Measurements from ENCODE around the gene ZNF230.

Gene ZNF230

DNA sequence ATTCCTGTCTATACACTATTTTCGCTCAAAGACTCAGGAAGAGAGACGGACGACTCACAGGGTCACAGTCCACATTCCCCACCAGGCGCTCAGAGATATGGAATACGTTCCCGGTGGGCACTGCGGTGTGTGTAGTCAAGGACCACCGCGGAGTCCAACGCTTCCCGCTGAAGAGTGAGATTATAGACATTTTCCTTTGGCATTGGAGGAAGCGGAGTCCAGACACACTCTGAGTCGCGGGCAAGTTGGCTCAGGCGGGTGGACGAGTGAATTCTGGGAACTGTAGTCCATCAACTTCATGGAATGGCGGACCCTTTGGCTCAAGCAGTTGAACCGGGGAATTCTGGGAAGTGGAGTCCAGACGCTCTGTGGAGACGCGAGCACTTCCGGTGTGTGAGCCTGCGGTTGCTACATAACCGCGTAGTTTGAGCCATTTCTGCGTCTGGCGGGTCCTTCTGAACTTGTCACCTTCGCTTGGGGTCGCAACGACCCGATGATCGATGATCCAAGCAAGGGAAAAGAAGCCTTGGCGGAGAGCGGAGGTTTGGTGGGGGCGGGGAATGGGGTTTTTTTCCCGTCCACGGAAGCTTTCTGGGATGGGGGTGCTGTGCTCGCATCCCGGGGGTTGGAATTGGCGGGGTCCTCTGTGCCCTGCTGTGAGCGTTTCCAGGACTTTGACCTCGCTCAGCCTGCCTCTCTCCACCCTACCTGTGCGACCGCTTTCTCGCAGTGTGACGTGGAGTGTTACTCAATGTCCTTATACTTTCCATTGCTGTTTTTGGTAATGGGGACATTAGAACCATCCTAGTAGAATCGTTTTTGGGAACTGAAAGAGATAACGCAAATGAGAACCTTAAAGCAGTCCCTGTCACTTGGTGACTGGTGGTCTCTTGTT lies at the start of gene ZNF230:
Gene ZNF230 (plus strand): TSS at position 392 of the 895 bp plus-strand sequence. CDS start 4,122 bp downstream, outside the sequence.
- DNase-seq (ENCODE audit: low read depth in 2 of 2): peak; percentile 48 to 55

DNA sequence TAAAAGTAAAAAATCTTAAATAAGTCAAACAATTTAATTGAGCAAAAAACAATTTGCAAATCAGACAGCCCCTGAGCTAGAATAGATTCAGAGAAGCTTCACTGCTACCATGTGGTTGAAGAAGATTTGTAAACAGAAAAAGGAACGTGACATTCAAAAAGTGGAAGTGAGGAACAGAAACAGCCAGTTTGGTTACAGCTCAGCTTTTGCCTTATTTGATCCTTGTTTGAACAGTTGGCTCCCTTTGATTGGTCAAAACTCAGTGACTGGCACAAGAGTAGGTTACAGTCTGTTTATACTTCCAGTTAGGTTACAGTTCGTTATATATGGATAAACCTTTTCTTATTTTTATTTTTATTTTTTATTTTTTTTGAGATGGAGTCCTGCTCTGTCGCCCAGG lies 45.9 kb upstream of the ZNF230 start:
- DNase-seq (ENCODE audit: low read depth in 2 of 2): no peak

DNA sequence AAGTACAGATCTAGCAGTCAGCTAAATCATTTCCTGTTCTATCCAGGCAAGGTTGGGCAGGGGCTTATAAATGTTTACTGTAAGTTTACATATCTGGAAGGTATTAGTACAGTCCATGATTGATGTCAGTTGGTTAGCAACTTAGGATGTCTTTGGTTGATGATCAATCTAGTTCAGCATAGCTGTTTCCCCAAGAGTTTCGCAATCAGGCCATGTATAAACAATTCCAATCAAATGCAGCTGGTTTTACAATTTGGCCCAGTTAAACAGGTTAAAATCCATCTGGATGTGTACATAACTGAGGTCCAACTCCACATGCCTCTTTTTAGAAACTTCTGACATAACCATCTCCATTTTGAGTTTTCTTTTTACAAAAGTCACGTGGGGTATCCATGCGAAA lies 44.9 kb upstream of the ZNF230 start:
- DNase-seq (ENCODE audit: low read depth in 2 of 2): no peak

DNA sequence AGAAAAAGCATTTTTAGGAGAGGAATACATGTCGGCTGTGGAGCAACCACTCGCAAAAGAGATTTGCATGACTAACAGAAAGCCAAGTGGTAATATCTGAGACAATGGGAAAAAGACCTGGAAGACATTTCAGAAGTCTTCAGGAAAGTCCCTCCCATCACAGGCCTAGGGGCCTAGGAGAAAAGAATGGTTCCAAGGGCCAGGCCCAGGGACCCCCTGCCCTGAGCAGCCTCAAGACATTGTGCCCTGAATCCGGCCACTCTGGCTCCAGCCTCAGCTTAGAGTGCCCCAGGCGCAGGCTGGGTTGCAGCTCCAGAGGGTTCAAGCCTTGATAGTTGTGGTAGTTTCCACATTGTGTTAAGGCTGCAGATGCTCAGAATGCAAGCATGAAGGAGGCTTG lies 42.3 kb upstream of the ZNF230 start:
- no peak for DNase-seq (ENCODE audit: low read depth in 2 of 2)

DNA sequence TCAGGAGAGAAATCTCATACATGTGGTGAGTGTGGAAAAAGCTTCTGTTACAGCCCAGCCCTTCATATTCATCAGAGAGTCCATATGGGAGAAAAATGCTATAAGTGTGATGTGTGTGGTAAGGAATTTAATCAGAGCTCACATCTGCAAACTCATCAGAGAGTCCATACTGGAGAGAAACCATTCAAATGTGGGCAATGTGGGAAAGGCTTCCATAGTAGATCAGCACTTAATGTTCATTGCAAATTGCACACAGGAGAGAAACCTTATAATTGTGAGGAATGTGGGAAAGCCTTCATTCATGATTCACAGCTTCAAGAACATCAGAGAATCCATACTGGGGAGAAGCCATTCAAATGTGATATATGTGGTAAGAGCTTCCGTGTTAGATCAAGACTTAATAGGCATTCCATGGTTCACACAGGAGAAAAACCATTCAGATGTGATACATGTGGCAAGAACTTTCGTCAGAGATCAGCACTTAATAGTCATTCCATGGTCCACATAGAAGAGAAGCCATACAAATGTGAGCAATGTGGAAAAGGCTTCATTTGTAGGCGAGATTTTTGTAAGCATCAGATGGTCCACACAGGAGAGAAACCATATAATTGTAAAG lies 36.6 kb upstream of the ZNF230 start:
- no peak for DNase-seq (ENCODE audit: low read depth in 2 of 2)

DNA sequence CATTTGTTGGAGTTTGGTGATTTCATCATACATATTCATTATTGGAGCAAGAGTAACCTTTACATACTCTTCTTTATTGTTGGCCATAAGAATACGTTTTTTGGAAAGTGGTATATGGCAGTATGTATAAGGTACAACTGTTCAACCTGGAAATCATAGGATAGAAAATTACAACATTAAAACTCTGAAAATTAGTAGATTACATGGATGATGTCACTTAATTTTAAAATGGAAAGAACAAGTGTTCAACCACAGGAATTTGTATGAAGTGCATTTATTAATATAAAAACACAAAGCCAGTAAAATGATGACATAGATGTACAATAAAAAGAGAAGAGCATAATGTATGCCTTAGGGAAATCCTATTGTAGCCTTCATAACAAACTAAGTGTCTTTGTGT lies 26.0 kb upstream of the ZNF230 start:
- no peak for DNase-seq (ENCODE audit: low read depth in 2 of 2)

DNA sequence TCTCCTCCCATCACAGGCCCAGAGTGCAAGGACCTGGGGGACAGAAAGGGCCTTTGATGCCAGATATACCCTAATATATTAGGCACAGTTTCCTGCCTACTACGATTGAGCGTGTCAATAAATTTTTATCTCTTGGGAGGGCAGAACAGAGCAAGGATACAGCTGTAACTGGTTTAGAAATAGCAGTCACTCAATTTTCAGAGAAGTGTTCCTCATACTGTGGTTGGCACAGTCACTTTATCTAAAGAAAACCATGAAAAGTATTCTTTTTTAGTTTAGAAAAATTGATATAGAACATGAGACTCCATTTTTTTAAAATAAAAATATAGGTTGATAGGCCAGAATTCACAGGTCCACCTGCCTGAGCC lies 19.2 kb upstream of the ZNF230 start:
- DNase-seq (ENCODE audit: low read depth in 2 of 2): no peak

DNA sequence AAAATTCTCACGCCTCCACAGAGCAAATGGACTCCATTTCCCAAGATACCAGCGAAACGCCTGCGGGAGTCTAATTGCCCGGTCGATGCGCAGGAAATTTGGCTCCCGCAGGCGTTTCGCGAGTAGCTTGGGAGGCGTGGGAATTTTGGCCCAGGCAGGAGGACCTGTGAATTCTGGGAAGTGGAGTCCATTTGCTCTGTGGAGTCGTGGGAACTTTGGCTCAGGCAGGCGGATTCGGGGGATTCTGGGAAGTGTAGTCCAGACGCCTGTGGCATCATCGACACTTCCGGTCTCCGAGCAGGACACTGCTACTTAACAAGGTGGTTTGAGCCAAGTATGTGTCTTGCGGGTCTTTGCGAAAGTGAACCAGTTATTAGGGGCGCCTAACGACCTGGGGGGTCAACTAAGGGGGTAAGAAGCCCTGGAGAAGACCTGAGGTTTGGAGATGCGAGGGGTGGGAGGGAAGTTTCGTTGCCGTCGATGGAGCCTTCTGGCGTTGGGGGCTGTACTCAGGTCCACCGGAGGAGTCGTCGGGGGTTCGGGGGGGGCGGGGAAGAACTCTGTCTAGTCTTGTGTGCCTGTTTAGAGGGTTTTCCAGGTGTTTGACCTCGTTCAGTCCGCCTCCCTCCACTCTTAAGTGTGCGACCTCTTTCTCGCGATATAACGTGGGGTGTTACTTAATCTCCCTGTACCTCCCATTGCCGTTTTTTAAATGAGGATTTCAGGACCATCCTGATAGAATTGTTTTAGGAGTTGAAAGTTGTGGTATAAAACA lies 18.7 kb upstream of the ZNF230 start, which contains the start of gene ZNF155:
Gene ZNF155 (plus strand): TSS at position 277 of the 775 bp plus-strand sequence. CDS start 4,356 bp downstream, outside the sequence.
- DNase-seq (ENCODE audit: low read depth in 2 of 2): peak; percentile 34 to 36

DNA sequence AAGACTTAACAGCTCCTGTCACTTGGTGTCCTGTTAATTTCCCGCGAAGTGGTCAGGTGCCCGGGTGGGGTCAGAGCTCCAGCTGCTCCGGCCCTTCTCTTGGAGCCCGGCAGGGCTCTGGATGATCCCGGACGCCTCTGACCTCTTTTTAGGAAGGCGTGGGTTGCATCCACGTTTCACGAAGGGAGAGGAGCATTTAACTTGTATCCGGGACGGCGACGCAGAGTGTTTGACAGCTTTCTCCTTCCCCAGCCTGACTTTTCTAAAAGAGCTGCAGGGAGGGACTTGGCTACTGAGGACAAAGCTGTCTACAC lies 18.1 kb upstream of the ZNF230 start:
- DNase-seq (ENCODE audit: low read depth in 2 of 2): no peak

DNA sequence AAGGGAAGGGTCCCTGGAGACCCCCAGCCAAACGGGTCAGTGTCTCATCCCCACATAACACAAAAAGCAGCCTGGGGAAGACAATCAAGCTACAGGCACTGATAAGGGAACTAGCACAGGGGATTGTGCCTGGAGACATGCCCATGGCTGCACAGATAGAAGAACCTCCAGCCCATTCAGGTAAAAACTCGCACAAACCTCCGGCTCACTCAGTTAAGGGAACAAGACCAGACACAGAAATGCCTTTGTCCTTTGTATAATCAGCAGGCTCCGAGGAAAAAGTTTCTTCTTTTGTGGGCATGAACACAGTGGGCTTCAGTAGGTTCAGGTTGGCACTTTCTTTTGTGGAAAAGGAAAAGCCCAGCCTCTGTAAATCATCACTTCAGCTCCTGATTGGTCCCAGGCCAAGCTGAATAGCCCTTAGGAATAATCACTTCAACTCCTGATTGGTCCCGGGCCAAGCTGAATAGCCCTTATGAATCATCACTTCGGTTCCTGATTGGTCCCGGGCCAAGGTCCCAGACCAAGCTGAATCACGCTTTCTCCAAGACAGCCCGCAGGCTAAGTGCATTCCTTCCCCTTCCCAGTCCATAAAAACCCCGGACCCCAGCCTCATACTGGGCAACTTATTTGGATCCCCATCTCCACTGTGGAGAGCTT lies 5.0 kb upstream of the ZNF230 start:
- DNase-seq (ENCODE audit: low read depth in 2 of 2): no peak

DNA sequence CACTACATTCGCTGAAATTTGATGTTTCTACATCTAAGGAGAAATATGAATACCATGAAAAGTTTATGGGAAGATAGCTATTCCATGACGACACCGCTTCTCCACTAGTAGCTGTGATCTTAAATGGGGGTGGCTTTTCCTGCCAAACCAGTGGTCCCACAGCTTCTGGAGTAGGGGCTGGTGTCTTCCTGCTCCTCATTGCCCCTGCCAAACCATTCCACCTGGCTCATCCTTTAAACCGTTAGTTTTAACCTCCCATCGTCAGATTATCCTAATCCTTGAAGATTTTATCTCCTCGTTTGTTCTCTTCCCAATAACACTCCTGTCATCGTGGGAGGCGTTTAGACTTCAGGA lies 568 bp upstream of the ZNF230 start:
- no peak for DNase-seq (ENCODE audit: low read depth in 2 of 2)

DNA sequence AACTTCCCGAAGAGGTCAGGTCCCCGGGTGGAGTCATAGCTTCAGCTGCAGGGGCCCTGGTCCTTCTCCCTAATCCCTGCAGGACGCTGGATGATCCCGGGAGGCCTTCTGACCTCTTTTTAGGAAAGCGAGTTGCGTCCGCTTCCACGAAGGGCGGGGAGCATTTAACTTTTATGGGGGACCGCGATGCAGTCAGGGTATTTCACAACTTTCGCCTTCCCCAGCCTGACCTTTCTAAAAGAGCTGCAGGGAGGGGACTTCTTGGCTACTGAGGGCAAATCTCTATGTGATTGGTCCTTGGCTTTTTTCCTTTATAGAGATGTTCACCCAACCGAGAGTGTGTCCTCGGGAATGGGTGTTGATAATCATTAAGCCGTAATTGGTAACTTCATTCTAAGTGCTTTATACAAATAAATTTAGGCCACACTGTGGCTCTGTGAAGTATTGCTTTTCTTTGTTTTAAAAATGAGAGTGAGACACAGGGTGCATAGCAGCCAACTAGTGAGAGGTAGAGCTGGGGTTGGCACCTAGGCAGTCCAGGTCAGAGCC lies 778 bp downstream of the ZNF230 start:
- no peak for DNase-seq (ENCODE audit: low read depth in 2 of 2)

DNA sequence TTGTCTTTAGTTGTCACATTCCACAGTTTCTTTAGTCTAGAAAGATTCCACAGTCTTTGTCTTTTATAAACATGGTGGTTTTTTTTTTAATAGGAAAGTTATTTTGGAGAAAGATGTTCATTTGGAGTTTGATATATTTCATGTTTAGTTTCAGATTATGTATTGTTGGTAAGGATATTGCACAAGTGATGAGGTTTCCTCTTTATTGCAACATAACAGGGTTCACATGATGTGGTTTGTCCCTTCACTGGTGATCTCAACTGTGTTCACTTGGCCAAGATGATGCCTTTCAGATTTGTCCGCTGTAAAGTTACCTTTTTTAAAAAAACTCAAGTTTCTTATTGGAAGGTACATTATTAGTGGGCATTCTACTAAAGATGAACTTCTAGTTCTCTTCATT lies 3.2 kb downstream of the ZNF230 start:
- DNase-seq (ENCODE audit: low read depth in 2 of 2): no peak

DNA sequence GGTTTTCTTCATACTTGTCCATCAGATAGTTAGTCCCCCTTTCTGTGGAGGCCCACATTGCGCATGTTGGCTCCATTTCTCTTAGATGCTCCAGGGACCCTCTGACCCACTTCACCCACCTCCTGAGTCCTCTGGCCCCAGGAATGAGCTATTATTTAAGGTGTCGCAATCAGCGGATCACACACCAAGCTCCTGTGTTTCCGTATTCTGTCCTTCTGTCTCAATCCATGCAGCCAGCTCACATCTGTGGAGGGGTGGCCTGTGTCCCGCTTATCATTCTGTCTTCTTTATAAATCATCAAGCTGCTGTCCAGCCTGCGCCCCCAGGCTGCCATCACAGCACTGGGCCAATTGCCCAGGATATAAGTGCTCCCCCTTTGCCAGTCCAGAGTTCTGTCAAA lies 4.7 kb downstream of the ZNF230 start:
- DNase-seq (ENCODE audit: low read depth in 2 of 2): no peak

DNA sequence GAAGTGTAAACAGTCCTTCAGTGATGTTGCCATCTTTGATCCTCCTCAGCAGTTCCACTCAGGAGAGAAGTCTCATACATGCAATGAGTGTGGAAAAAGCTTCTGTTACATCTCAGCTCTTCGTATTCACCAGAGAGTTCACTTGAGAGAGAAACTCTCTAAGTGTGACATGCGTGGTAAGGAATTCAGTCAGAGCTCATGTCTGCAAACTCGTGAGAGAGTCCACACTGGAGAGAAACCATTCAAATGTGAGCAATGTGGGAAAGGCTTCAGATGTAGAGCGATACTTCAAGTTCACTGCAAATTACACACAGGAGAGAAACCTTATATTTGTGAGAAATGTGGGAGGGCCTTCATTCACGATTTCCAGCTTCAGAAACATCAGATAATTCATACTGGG lies 7.7 kb downstream of the ZNF230 start:
- no peak for DNase-seq (ENCODE audit: low read depth in 2 of 2)

DNA sequence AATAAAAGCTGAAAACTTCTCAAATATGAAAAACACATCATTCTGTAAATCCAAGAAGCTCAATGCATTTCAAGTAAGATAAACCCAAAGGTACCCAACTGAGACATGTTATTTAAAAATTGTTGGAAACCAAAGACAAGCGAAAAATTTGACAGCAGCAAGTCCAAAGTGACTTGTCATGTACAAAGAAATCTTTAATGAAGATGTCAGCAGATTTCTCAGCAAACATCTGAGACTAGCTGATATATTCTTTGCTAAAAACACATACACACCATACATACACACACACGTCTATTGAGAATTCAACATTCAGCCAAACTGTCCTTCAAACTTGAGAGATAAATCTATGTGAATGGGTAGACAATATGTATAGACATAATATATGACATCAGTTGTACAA lies 16.7 kb downstream of the ZNF230 start:
- DNase-seq (ENCODE audit: low read depth in 2 of 2): no peak

DNA sequence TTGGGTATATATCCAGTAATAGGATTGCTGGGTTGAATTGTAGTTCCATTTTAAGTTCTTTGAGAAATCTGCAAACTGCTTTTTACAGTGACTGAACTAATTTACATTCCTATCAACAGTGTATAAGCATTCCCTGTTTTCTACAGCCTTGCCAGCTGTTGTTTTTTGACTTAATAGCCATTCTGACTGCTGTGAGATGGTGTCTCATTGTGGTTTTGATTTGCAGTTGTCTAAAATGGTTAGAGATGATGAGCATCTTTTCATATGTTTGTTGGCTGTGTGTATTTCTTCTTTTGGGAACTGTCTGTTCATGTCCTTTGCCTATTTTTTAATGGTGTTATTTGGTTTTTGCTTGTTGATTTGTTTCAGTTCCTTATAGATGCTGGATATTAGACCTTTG lies 18.5 kb downstream of the ZNF230 start:
- no peak for DNase-seq (ENCODE audit: low read depth in 2 of 2)

DNA sequence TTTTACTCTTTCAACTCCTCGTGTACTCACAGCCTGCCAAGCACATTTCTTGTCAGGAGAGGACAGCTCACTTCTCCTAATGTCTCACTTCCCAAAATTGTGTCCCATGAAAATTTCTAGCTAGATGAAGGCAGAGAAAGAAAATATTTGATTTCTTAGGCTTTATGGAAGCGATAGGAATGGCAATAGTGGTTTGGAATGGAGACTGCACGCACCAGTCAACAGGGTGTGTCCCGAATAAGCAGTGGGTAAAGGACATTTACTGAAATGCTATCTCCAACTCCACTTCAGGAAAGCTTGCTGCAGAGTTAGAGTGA lies 22.1 kb downstream of the ZNF230 start:
- DNase-seq (ENCODE audit: low read depth in 2 of 2): no peak

DNA sequence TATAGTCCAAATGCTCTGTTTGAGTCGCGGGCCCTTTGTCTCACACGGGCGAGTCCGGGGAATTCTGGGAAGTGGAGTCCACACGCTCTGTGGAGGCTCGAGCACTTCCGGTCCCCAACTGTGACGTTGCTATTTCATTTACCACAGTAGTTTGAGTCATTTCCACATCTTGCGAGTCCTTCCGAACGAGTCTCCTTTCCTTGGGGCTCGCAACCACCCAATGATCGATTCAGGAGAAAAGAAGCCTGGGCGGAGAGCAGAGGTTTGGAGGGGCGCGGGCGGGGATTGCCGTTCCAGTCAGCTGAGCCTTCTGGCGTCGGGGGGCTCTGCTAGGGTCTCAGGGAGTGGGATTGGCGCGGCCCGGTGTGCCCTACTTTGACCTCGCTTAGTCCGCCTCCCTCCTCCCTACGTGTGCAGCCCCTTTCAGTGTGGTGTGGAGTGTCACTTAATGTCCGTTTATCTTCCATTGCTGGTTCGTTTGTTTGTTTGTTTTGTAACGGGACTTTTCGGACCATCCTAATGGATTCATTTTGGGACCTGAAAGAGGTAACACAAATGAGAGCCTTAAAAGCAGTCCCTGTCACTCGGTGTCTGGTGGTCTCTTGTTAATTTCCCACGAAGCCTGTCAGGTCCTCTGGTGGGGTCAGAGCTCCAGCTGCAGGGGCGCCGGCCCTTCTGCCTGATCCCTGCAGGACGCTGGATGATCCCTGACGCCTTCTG lies 22.6 kb downstream of the ZNF230 start, which contains the start of gene ZNF222:
Gene ZNF222 (plus strand): TSS at position 163 of the 720 bp plus-strand sequence. CDS start 58 bp downstream, at position 221.
- peak; percentile 23 to 47 for DNase-seq (ENCODE audit: low read depth in 2 of 2)

DNA sequence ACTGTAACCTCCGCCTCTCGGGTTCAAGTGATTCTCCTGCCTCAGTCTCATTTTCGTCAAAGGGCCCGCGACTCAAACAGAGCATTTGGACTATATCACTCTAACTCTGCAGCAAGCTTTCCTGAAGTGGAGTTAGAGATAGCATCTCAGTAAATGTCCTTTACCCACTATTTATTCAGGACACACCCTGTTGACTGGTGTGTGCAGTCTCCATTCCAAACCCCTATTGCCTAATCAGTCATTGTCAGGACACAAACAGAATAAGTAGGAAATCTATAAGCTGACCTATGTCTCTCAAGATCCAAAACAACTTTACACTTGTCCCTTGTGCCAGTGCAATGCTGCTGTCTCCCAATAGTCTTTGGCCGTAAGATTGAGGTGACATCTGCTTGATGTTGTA lies 23.9 kb downstream of the ZNF230 start:
- no peak for DNase-seq (ENCODE audit: low read depth in 2 of 2)

DNA sequence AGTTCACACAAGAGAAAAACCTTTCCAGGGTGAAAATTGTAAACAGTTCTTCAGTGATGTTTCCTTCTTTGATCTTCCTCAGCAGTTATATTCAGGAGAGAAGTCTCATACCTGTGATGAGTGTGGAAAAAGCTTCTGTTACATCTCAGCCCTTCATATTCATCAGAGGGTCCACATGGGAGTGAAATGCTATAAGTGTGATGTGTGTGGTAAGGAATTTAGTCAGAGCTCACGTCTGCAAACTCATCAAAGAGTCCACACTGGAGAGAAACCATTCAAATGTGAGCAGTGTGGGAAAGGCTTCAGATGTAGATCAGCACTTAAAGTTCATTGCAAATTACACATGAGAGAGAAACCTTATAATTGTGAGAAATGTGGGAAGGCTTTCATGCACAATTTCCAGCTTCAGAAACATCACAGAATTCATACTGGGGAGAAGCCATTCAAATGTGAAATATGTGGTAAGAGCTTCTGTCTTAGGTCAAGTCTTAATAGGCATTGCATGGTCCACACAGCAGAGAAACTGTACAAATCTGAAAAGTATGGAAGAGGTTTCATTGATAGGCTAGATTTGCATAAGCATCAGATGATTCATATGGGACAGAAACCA lies 29.3 kb downstream of the ZNF230 start:
- no peak for DNase-seq (ENCODE audit: low read depth in 2 of 2)

Measured in stimulated activated CD4-positive, alpha-beta T cell treated with anti-CD3 and anti-CD28 coated beads, Interleukin-1b, Interleukin-23, amount 100 ng/mL, for 1 hour (primary cell).